GM18508 (cell line): Measurements from ENCODE around the gene PHLPP1.

Source experiments
- ATAC-seq: cut with Tn5 transposase; IDR thresholded peaks from one replicate; pipeline ENCODE4 v1.9.1; 2021; ENCODE audit warnings: moderate number of reproducible peaks; ENCODE audit not compliant: insufficient read depth, unreplicated experiment

Gene PHLPP1

GRCh38 chr18:62839874-62840713 lies 124.8 kb downstream of the PHLPP1 start:
- no peak for ATAC-seq

DNA sequence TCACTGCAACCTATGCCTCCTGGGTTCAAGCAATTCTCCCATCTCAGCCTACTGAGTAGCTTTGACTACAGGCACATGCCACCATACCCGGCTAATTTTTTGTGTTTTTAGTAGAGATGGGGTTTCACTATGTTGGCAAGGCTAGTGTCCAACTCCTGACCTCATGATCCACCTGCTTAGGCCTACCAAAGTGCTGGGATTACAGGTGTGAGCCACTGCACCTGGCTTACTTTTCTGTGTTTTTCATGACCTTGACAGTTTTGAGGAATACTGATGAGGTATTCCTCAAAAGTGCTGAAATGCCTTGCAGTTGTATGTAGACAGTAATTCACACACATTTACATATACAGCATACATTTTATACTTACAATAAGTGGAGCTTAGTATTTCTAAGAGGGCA lies 126.1 kb downstream of the PHLPP1 start:
- no peak for ATAC-seq

GRCh38 chr18:62842898-62843297 lies 127.6 kb downstream of the PHLPP1 start:
- ATAC-seq: no peak

GRCh38 chr18:62844850-62845643 lies 129.7 kb downstream of the PHLPP1 start:
- peak; percentile 63 for ATAC-seq

GRCh38 chr18:62846313-62846712 lies 131.0 kb downstream of the PHLPP1 start:
- ATAC-seq: no peak

GRCh38 chr18:62847081-62847480 lies 131.7 kb downstream of the PHLPP1 start:
- no peak for ATAC-seq

- ATAC-seq: no peak
Observed at GRCh38 chr18:62848946-62849345, 133.6 kb downstream of the PHLPP1 start.

- no peak for ATAC-seq
Observed at GRCh38 chr18:62850619-62851306, 135.4 kb downstream of the PHLPP1 start.

GRCh38 chr18:62852851-62853250 lies 137.5 kb downstream of the PHLPP1 start:
- ATAC-seq: no peak

GRCh38 chr18:62856294-62856693 lies 141.0 kb downstream of the PHLPP1 start:
- ATAC-seq: no peak

- ATAC-seq: no peak
Observed at GRCh38 chr18:62857263-62857976, 142.1 kb downstream of the PHLPP1 start.

DNA sequence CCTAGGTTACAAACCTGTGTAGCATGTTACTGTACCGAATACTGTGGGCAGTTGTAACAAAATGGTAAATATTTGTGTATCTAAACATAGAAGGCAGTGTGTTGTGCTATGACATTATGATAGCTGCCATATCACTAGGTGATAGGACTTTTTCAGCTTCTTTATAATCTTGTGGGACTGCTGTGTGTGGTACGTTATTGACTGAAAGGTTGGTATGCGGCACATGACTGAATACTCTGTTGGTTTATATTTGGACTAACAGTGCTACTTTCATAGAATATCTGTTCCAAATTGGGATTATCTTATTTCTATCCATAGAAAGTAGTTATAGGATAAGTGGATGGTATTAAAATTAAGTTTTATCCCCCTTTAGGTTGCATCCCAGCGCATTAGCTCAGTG lies 144.7 kb downstream of the PHLPP1 start:
- ATAC-seq: no peak

- ATAC-seq: no peak
Observed at GRCh38 chr18:62862466-62862865, 147.1 kb downstream of the PHLPP1 start.

DNA sequence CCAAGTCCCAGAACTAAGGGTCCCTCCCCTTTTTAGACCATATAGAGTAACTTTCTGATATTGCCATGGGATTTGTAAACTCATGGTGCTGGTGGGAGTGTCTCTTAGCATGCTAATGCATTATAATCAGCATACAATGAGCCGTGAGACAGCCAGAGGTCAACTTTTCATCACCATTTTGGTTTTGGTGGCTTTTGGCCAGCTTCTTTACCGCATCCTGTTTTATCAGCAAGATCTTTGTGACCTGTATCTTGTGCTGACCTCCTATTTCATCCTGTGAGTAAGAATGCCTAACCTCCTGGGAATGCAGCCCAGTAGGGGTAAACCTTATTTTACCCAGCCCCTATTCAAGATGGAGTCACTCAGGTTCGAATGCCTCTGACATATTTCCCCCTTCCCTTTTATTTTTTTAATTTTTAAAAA lies 148.2 kb downstream of the PHLPP1 start:
- ATAC-seq: no peak

- ATAC-seq: no peak
Observed at GRCh38 chr18:62865498-62865897, 150.2 kb downstream of the PHLPP1 start.

- no peak for ATAC-seq
Observed at GRCh38 chr18:62867534-62867933, 152.2 kb downstream of the PHLPP1 start.

- ATAC-seq: no peak
Observed at GRCh38 chr18:62868645-62869044, 153.3 kb downstream of the PHLPP1 start.

DNA sequence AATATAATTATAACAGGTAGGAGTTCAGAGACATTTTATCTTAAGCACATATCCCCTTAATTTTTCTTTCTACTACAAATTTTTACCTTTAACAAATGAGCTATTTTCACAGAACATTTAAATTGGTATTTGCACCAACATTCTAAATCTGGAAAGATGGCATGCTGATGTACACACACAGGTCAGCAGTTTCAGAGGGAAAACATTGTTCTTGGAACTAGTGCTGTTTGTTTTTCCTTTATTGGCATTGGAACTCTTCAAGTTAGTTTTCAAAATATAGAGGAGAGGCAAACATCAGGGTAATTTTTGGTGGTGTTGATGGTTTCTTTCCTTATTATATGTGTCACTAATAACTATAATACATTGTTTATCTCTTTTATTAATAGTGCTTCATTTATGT lies 155.3 kb downstream of the PHLPP1 start:
- ATAC-seq: no peak

DNA sequence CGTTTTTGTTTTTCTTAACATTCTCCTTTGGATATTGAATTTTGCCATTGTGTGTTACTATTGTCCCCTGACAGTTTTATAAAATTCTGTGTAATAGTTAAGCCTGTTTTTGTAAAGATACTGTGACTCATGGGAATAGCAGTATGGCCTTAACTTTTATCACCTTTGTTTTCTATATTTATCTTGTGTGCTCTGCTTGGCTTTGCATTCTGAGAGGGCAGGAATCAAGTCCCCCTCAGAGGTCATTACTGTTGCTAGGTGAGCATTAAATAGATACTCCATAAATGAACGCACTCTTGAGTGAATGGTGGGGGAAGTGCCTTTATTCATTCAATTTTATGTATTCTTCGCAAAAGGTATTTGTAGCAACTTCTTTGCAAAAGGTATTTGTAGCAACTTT lies 160.0 kb downstream of the PHLPP1 start:
- no peak for ATAC-seq

DNA sequence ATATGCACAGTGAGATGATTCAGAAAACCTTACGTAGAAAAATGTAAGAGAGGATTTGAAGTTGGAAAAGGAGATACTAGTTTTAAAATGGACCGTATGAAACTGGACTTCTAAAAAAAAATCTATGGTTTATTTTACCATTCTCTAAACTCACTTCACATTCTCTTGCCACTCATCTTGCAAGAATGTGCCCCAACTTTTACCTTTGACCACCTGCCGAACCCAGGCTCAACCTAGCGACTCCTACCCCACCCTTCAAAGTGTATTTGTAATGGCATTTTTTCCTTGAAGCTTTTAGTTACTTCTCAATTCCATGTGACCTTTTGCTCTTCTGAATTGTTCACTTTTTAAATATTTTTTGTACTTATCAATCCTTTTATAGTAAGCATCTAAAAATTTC lies 160.8 kb downstream of the PHLPP1 start:
- no peak for ATAC-seq
